Measurements from ENCODE around the gene PREX1. TPM values are rescaled to one million over a fixed set of nuclear protein-coding genes. Genes with fewer than 3 reads are reported as not detected.

The PREX1 gene
- total RNA-seq, 1 experiment from 2014 or later, result 20.0 TPM

GRCh38 chr20:48752963-48753362, 74.8 kb downstream of the PREX1 start:
- POLR2A ChIA-PET, result no interaction called here
- H3K36me3 ChIP-seq (ENCODE audit: control insufficient read depth, insufficient read depth, low read length), result no peaks in the 10 kb centered on the region
- CTCF ChIA-PET, result no interaction called here
- no peaks in the 10 kb centered on the region for H3K27me3 ChIP-seq (ENCODE audit: control insufficient read depth, insufficient read depth, low read length)
- no peak overlapping the region for H3K4me3 ChIP-seq (ENCODE audit: low read depth in 2 of 2, low read length in 2 of 2)
- DNase-seq (ENCODE audit: low read depth, low spot score) (no peak), ATAC-seq (no peak)
- intact Hi-C loops (cut with micrococcal nuclease; ENCODE audit: unreplicated experiment), result no loop called here
- peaks cover 7% of the 10 kb centered on the region for H3K4me1 ChIP-seq (ENCODE audit: control insufficient read depth, insufficient read depth, low read length)
- TF ChIP-seq POLR2AphosphoS5 (IDR thresholded peaks at IDR 0.05; ENCODE audit: low read depth, low read length) (no peak), TCF7L2 (IDR thresholded peaks at IDR 0.05; ENCODE audit: low read depth, low read length) (no peak), CTCF (IDR thresholded peaks at IDR 0.05) (no peak), SIN3A (IDR thresholded peaks at IDR 0.05; ENCODE audit: borderline replicate concordance, insufficient read depth, low read depth, low read length) (no peak), REST (IDR thresholded peaks at IDR 0.05; ENCODE audit: insufficient read depth in 1 of 2, low read depth in 2 of 2, low read length in 1 of 2) (no peak)
- in situ Hi-C loops (cut with HindIII; ENCODE audit: low pct_unique_long_range_greater_than_20kb, low sequenced_read_pairs), result no loop called here
- no peak overlapping the region for H3K27ac ChIP-seq (ENCODE audit: low read length)
- no TSS peak for BruUV-seq (replicated peaks)
- H3K9me3 ChIP-seq (ENCODE audit: control insufficient read depth, insufficient read depth, low read depth, low read length), result no peaks in the 10 kb centered on the region

- ChIA-PET CTCF (no interaction called here), POLR2A (interaction anchor here (0.7 kb wide), 1 partner anchor 129 kb away, joined by 5 read pairs; no protein-coding TSS in a partner anchor)
- in situ Hi-C loops (cut with HindIII; ENCODE audit: low pct_unique_long_range_greater_than_20kb, low sequenced_read_pairs) (no loop called here), intact Hi-C loops (cut with micrococcal nuclease; ENCODE audit: unreplicated experiment) (no loop called here)
- DNase-seq (ENCODE audit: low read depth, low spot score) (no peak), ATAC-seq (no peak)
- Histone ChIP-seq H3K27ac (ENCODE audit: low read length) (no peak overlapping the region), H3K9me3 (ENCODE audit: control insufficient read depth, insufficient read depth, low read depth, low read length) (no peaks in the 10 kb centered on the region), H3K36me3 (ENCODE audit: control insufficient read depth, insufficient read depth, low read length) (no peaks in the 10 kb centered on the region), H3K4me3 (ENCODE audit: low read depth in 2 of 2, low read length in 2 of 2) (no peak overlapping the region), H3K27me3 (ENCODE audit: control insufficient read depth, insufficient read depth, low read length) (no peaks in the 10 kb centered on the region), H3K4me1 (ENCODE audit: control insufficient read depth, insufficient read depth, low read length) (peaks cover 7% of the 10 kb centered on the region)
- no peak for TF ChIP-seq REST (IDR thresholded peaks at IDR 0.05; ENCODE audit: insufficient read depth in 1 of 2, low read depth in 2 of 2, low read length in 1 of 2)
- no peak for TF ChIP-seq SIN3A (IDR thresholded peaks at IDR 0.05; ENCODE audit: borderline replicate concordance, insufficient read depth, low read depth, low read length)
- TF ChIP-seq CTCF (IDR thresholded peaks at IDR 0.05), result no peak
- BruUV-seq (replicated peaks), result no TSS peak
Measured at GRCh38 chr20:48751871-48752270, 75.9 kb downstream of the PREX1 start.

All from Panc1 (cell line).